BLaER1 treated with 17β-estradiol and CSF1 and Interleukin-3, amounts not matched to agents 10 nM and 100 nM (cell line): ENCODE results near the gene YAE1.
A peak's percentile ranks its signal among the peaks of the same experiment; 100 is the strongest.

ENCODE experiments used
- H3K27ac ChIP-seq, 11 experiments: shearing (Covaris generic); formaldehyde crosslinking; 2 replicates each; pipeline ENCODE4 v1.8.1; 2022
- H3K27me3 ChIP-seq, 11 experiments: shearing (Covaris generic); formaldehyde crosslinking; 2 replicates each; pipeline ENCODE4 v1.8.1; 2022
- H3K36me3 ChIP-seq, 11 experiments: shearing (Covaris generic); formaldehyde crosslinking; 2 replicates each; pipeline ENCODE4 v1.8.1; 2022
- H3K4me1 ChIP-seq, 10 experiments: shearing (Covaris generic); formaldehyde crosslinking; 2 replicates each; pipeline ENCODE4 v1.8.1; 2022
- H3K4me2 ChIP-seq, 11 experiments: shearing (Covaris generic); formaldehyde crosslinking; 2 replicates each; pipeline ENCODE4 v1.8.1; 2022
- H3K4me3 ChIP-seq, 10 experiments: shearing (Covaris generic); formaldehyde crosslinking; 2 replicates each; pipeline ENCODE4 v1.8.1; 2022
- H3K9ac ChIP-seq, 11 experiments: shearing (Covaris generic); formaldehyde crosslinking; 2 replicates each; pipeline ENCODE4 v1.8.1; 2022
- H3K9me3 ChIP-seq, 11 experiments: shearing (Covaris generic); formaldehyde crosslinking; replicated peaks in 1 of 11; 2 replicates each; pipeline ENCODE4 v1.8.1; 2022
- H4K20me1 ChIP-seq, 11 experiments: shearing (Covaris generic); formaldehyde crosslinking; 2 replicates each; pipeline ENCODE4 v1.8.1; 2022
- Cebpa-rat ChIP-seq, 11 experiments: shearing (Covaris generic); IDR thresholded peaks; 2 replicates each; pipeline ENCODE4 v1.8.1; 2022

YAE1 gene, protein sequence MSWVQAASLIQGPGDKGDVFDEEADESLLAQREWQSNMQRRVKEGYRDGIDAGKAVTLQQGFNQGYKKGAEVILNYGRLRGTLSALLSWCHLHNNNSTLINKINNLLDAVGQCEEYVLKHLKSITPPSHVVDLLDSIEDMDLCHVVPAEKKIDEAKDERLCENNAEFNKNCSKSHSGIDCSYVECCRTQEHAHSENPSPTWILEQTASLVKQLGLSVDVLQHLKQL

GRCh38 chr7:39566023-39566921, at the start of gene YAE1:
YAE1 (plus strand) TSS chr7:39566404; CDS start chr7:39566419, 15 bp downstream.
- Histone ChIP-seq H3K4me2 (peak within 1 kb of the TSS; percentile 71 to 94 (median 89)), H3K9ac (peak within 1 kb of the TSS; percentile 77 to 88 (median 84)), H3K4me3 (peak within 1 kb of the TSS; percentile 63 to 86 (median 82)), H4K20me1 (peaks cover 0 to 10% (median 0%) of the 10 kb centered on the region in 11 experiments; a peak in 4 of 22 replicates), H3K9me3 (peaks cover 0 to 11% (median 5%) of the 10 kb centered on the region in 11 experiments; a peak in 11 of 22 replicates), H3K4me1 (peaks cover 14 to 20% (median 17%) of the 10 kb centered on the region in 10 experiments), H3K27me3 (no peaks in the 10 kb centered on the region), H3K36me3 (peaks cover 18 to 22% (median 20%) of the 10 kb centered on the region in 11 experiments), H3K27ac (peak within 1 kb of the TSS; percentile 73 to 84 (median 80); a peak in 21 of 22 replicates)
- TF ChIP-seq Cebpa-rat (IDR thresholded peaks at IDR 0.05) = no peak

DNA sequence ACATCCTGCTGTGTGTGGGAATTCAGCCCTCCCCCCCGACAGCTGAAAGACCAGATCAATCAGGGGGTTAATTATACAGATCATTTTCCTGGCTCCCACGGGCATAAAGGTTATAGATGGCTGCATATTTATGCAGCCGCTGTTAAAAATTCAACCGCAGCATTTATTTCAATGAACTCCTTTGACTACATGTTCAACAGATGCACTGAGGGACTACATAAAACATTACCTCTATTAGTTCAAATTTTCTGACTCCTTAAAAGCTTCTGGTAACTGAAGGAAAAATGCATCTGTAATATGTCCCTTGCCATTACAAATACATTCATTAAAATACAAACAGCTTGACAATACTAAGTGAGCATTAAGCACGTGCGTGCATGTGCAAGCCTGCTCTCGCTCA, 49.7 kb upstream of the YAE1 start:
- H3K27ac ChIP-seq = no peak overlapping the region
- TF ChIP-seq Cebpa-rat (IDR thresholded peaks at IDR 0.05) = no peak
- no peaks in the 10 kb centered on the region for H3K27me3 ChIP-seq
- H3K9me3 ChIP-seq = peaks cover 0 to 7% (median 3%) of the 10 kb centered on the region in 11 experiments; a peak in 8 of 22 replicates
- H3K4me3 ChIP-seq = no peak overlapping the region
- no peaks in the 10 kb centered on the region for H3K36me3 ChIP-seq
- H4K20me1 ChIP-seq = no peaks in the 10 kb centered on the region
- no peaks in the 10 kb centered on the region for H3K4me1 ChIP-seq
- H3K9ac ChIP-seq = no peak overlapping the region
- no peak overlapping the region for H3K4me2 ChIP-seq

- no peak for TF ChIP-seq Cebpa-rat (IDR thresholded peaks at IDR 0.05)
- no peak overlapping the region for H3K27ac ChIP-seq
- H4K20me1 ChIP-seq = no peaks in the 10 kb centered on the region
- H3K4me2 ChIP-seq = no peak overlapping the region
- no peak overlapping the region for H3K4me3 ChIP-seq
- no peak overlapping the region for H3K9ac ChIP-seq
- no peaks in the 10 kb centered on the region for H3K27me3 ChIP-seq
- H3K9me3 ChIP-seq = no peaks in the 10 kb centered on the region
- no peaks in the 10 kb centered on the region for H3K36me3 ChIP-seq
- no peaks in the 10 kb centered on the region for H3K4me1 ChIP-seq
Observed at GRCh38 chr7:39517240-39517639, 49.0 kb upstream of the YAE1 start.

DNA sequence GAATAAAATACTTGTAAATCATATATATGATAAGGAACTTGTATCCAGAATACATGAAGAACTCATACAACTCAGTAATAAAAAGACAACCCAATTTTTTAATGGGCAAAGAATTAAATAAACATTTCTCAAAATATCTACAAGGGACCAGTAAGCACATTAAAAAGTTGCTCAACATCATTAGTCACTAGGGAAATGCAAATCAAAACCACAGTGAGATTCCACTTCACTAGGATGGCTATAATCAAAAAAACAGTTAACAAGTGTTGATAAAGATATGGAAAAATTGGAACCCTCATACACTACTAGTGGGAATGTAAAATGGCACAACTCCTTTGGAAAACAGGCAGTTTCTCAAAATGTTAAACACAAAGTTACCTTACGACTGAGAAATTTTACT, 40.3 kb upstream of the YAE1 start:
- Histone ChIP-seq H3K4me3 (no peak overlapping the region), H4K20me1 (no peaks in the 10 kb centered on the region), H3K9ac (no peak overlapping the region), H3K9me3 (peaks cover 0 to 5% (median 0%) of the 10 kb centered on the region in 11 experiments; a peak in 1 of 22 replicates), H3K27ac (peak overlapping the region in 2 of 11 experiments; percentile 19 to 30; a peak in 1 of 22 replicates), H3K4me1 (peaks cover 0 to 22% (median 0%) of the 10 kb centered on the region in 10 experiments; a peak in 9 of 20 replicates), H3K4me2 (peak overlapping the region in 5 of 11 experiments; percentile 13 to 33 (median 27); a peak in 8 of 22 replicates), H3K27me3 (no peaks in the 10 kb centered on the region), H3K36me3 (no peaks in the 10 kb centered on the region)
- no peak for TF ChIP-seq Cebpa-rat (IDR thresholded peaks at IDR 0.05)

DNA sequence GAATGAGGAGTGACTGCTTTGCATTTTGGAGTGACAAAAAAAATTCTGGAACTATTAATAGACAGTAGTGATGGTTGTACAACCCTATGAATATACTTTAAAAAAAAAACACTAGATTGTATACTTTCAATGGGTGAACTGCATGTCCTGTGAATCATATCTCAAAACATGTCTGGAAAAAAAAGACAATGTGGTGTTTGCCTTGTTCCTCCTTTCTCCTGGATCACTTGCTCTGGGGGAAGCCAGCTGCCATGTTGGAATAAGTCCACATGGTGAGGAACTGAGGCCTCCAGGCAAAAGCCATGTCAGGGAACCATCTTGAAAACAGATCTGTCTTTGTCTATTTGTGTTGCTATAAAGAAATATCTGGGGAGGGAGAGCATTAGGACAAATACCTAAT, 39.5 kb upstream of the YAE1 start:
- Histone ChIP-seq H3K27ac (peak overlapping the region in 1 of 11 experiments; percentile 30; a peak in 1 of 22 replicates), H3K9ac (no peak overlapping the region), H3K27me3 (no peaks in the 10 kb centered on the region), H3K36me3 (no peaks in the 10 kb centered on the region), H4K20me1 (no peaks in the 10 kb centered on the region), H3K4me2 (peak overlapping the region in 2 of 11 experiments; percentile 14 to 33; a peak in 3 of 22 replicates), H3K9me3 (peaks cover 0 to 5% (median 0%) of the 10 kb centered on the region in 11 experiments; a peak in 1 of 22 replicates), H3K4me1 (peaks cover 0 to 22% (median 0%) of the 10 kb centered on the region in 10 experiments; a peak in 9 of 20 replicates), H3K4me3 (no peak overlapping the region)
- TF ChIP-seq Cebpa-rat (IDR thresholded peaks at IDR 0.05) = no peak

GRCh38 chr7:39527296-39527695, 38.9 kb upstream of the YAE1 start:
- Histone ChIP-seq H3K9ac (no peak overlapping the region), H3K4me3 (no peak overlapping the region), H3K27ac (no peak overlapping the region), H3K4me2 (peak overlapping the region in 2 of 11 experiments; percentile 14 to 33; a peak in 1 of 22 replicates), H3K27me3 (no peaks in the 10 kb centered on the region), H3K9me3 (peaks cover 0 to 5% (median 0%) of the 10 kb centered on the region in 11 experiments; a peak in 1 of 22 replicates), H3K36me3 (no peaks in the 10 kb centered on the region), H3K4me1 (peaks cover 0 to 22% (median 0%) of the 10 kb centered on the region in 10 experiments; a peak in 9 of 20 replicates), H4K20me1 (no peaks in the 10 kb centered on the region)
- no peak for TF ChIP-seq Cebpa-rat (IDR thresholded peaks at IDR 0.05)

- Histone ChIP-seq H3K9me3 (peaks cover 0 to 5% (median 0%) of the 10 kb centered on the region in 11 experiments; a peak in 1 of 22 replicates), H3K4me2 (no peak overlapping the region), H3K9ac (no peak overlapping the region), H3K4me3 (no peak overlapping the region), H3K36me3 (no peaks in the 10 kb centered on the region), H3K27me3 (no peaks in the 10 kb centered on the region), H3K4me1 (peaks cover 0 to 22% (median 0%) of the 10 kb centered on the region in 10 experiments; a peak in 9 of 20 replicates), H4K20me1 (no peaks in the 10 kb centered on the region), H3K27ac (no peak overlapping the region)
- TF ChIP-seq Cebpa-rat (IDR thresholded peaks at IDR 0.05) = no peak
Observed at GRCh38 chr7:39527951-39528350, 38.3 kb upstream of the YAE1 start.

DNA sequence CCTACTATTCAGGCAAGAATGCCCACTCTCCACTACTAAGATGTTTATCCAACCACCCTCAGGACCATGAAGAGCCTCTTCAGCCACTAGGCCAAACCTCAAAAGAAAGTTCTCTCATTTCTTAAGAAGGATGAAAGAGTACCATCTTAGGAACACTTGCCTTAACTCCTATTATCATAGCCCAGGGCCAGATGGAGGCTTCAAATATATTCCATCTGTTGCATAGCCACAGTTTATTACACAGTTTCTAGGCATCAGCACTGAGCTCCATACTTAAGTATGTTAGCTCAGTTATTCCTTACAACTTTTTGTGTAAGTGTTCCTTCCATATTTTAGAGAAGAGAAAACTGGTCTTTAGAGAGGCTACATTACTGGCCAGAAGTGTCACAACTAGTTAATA, 37.4 kb upstream of the YAE1 start:
- no peak overlapping the region for H3K9ac ChIP-seq
- H3K27ac ChIP-seq = no peak overlapping the region
- H3K27me3 ChIP-seq = no peaks in the 10 kb centered on the region
- H4K20me1 ChIP-seq = no peaks in the 10 kb centered on the region
- H3K4me1 ChIP-seq = peaks cover 0 to 22% (median 0%) of the 10 kb centered on the region in 10 experiments; a peak in 9 of 20 replicates
- H3K4me2 ChIP-seq = no peak overlapping the region
- no peak for TF ChIP-seq Cebpa-rat (IDR thresholded peaks at IDR 0.05)
- H3K4me3 ChIP-seq = no peak overlapping the region
- H3K9me3 ChIP-seq = peaks cover 0 to 5% (median 0%) of the 10 kb centered on the region in 11 experiments; a peak in 1 of 22 replicates
- no peaks in the 10 kb centered on the region for H3K36me3 ChIP-seq

DNA sequence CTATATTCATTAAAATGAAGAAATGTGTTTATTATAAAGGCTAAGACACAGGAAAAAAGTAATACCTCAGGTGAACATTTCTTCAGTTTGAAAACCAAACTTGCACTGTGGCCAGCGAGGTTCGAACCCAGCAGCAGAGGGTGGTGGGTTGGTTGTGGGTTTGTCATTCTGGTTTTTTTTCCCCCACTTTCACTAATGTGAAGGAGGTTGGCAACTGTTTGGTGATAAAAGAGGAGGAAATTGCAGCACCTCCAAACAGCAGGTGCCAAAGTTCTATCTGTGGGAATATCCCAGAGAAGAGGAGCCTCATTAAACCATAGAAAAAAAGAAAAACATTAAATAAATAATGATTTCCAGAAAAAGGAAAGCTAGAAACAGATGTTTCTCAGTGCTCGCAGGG, 36.6 kb upstream of the YAE1 start:
- H3K9me3 ChIP-seq = peaks cover 0 to 5% (median 0%) of the 10 kb centered on the region in 11 experiments; a peak in 1 of 22 replicates

More for the DNA sequence above, 36.6 kb upstream of the YAE1 start:
- Histone ChIP-seq H3K36me3 (no peaks in the 10 kb centered on the region), H3K4me2 (no peak overlapping the region), H3K4me3 (no peak overlapping the region), H4K20me1 (no peaks in the 10 kb centered on the region), H3K9ac (no peak overlapping the region), H3K27ac (no peak overlapping the region), H3K4me1 (peaks cover 0 to 22% (median 0%) of the 10 kb centered on the region in 10 experiments; a peak in 9 of 20 replicates), H3K27me3 (no peaks in the 10 kb centered on the region)
- no peak for TF ChIP-seq Cebpa-rat (IDR thresholded peaks at IDR 0.05)
